K562 (cell line): ENCODE measurements around the gene VGLL4. TPM values are rescaled to one million over a fixed set of nuclear protein-coding genes. Genes with fewer than 3 reads are reported as not detected.

ENCODE experiments used
- ARID4B ChIP-seq: sonication (generic); formaldehyde crosslinking; IDR thresholded peaks from 2 replicates; pipeline ENCODE4 v1.8.0; 2022; ENCODE audit warnings: mild to moderate bottlenecking, missing genetic modification reagents
- C11orf30 ChIP-seq: fragments of 450-650 bp; IDR thresholded peaks from 2 replicates; pipeline ENCODE4 v1.6.1; 2016; ENCODE audit warnings: low read depth, mild to moderate bottlenecking
- CREB5 ChIP-seq: fragments of 250-450 bp; sonication (Bioruptor Pico); IDR thresholded peaks from 2 replicates; pipeline ENCODE4 v1.5.0; 2020; ENCODE audit warnings: mild to moderate bottlenecking
- EHMT2 ChIP-seq: fragments of 450-650 bp; IDR thresholded peaks from 2 replicates; pipeline ENCODE4 v1.6.1; 2018; ENCODE audit warnings: antibody characterized with exemption
- FUS ChIP-seq: fragments of 200-400 bp; formaldehyde crosslinking; optimal IDR thresholded peaks from 2 replicates; pipeline ENCODE3; 2017; ENCODE audit warnings: low read depth, low read length
- GMEB1 ChIP-seq: fragments of 250-450 bp; sonication (Bioruptor Pico); IDR thresholded peaks from 2 replicates; pipeline ENCODE4 v1.4.0; 2020; ENCODE audit warnings: mild to moderate bottlenecking
- NFYB ChIP-seq: IDR thresholded peaks from 2 replicates; pipeline ENCODE4 v1.6.1; 2011; ENCODE audit warnings: mild to moderate bottlenecking, moderate library complexity; ENCODE audit not compliant: insufficient read length; ENCODE audit errors: extremely low read depth
- NUFIP1 ChIP-seq: fragments of 450-650 bp; IDR thresholded peaks from 2 replicates; pipeline ENCODE4 v1.6.1; 2018; ENCODE audit not compliant: partially characterized antibody
- STAG1 ChIP-seq: sonication (generic); formaldehyde crosslinking; IDR thresholded peaks from 2 replicates; pipeline ENCODE4 v1.5.0; 2020; ENCODE audit warnings: missing genetic modification reagents, borderline replicate concordance
- TCF3 ChIP-seq: sonication (generic); formaldehyde crosslinking; IDR thresholded peaks from 2 replicates; pipeline ENCODE4 v1.4.0; 2020; ENCODE audit warnings: mild to moderate bottlenecking, missing genetic modification reagents
- ZBTB17 ChIP-seq: fragments of 450-650 bp; formaldehyde crosslinking; IDR thresholded peaks from 2 replicates; pipeline ENCODE4 v1.4.0; 2020; ENCODE audit warnings: mild to moderate bottlenecking
- ZFP36 ChIP-seq: fragments of 150-350 bp; IDR thresholded peaks from 2 replicates; pipeline ENCODE4 v1.6.1; 2018; ENCODE audit warnings: low read length, low read depth; ENCODE audit not compliant: partially characterized antibody
- ZNF253 ChIP-seq: fragments of 250-450 bp; sonication (Bioruptor Pico); conservative IDR thresholded peaks from 2 replicates; pipeline ENCODE4 v1.6.1; 2021; ENCODE audit warnings: mild to moderate bottlenecking
- ZNF277 ChIP-seq: fragments of 250-450 bp; sonication (Bioruptor Pico); IDR thresholded peaks from 2 replicates; pipeline ENCODE4 v1.8.0; 2022; ENCODE audit warnings: inconsistent platforms, mild to moderate bottlenecking, moderate library complexity, borderline replicate concordance
- ZNF354B ChIP-seq: fragments of 250-450 bp; sonication (Bioruptor Pico); IDR thresholded peaks from 2 replicates; pipeline ENCODE4 v1.4.0; 2020
- ZNF518B ChIP-seq: fragments of 250-450 bp; sonication (Bioruptor Pico); IDR thresholded peaks from 2 replicates; pipeline ENCODE4 v1.5.0; 2021; ENCODE audit warnings: mild to moderate bottlenecking, moderate library complexity
- polyA plus RNA-seq, 8 experiments: library from polyadenylated mRNA; depleted of rRNA in 4 of 8; stranded (reverse) in 5 of 8; unstranded in 3 of 8; fragments of >200 nt; fragmentation: Nextera tagmentation in 2 of 8; fragmentation: Illumina TruSeq in 1 of 8; extraction: Ambion mirVana in 2 of 8; extraction: Trizol in 1 of 8; gene quantifications; 2 replicates each; pipeline versions ENCODE4 v1.2.1 to v1.2.3, GENCODE V29; 2011 to 2014; ENCODE audit warnings: inconsistent platforms in 1 of 8, missing spikeins in 1 of 8
- total RNA-seq, 7 experiments: library from RNA; depleted of rRNA in 6 of 7; stranded (reverse); fragments of >200 nt in 6 of 7; fragmentation: Illumina TruSeq in 2 of 7; extraction: Trizol in 2 of 7; gene quantifications; 2 replicates each; pipeline versions ENCODE4 v1.2.1 to v1.2.3, GENCODE V29; 2011 to 2021; ENCODE audit warnings: low replicate concordance in 1 of 7

VGLL4 gene
- total and polyA plus RNA-seq, 9 of the 15 experiments (the other 6 are each of a cell fraction or from before 2014, with no cell fraction given) = 0.27 to 10.9 (median 8.6) TPM

GRCh38 chr3:11604139-11604892 is 39.4 kb downstream of the VGLL4 start (continued):
- TF ChIP-seq ZNF277 (CRISPR knock-in tag) (no peak), NUFIP1 (no peak), C11orf30 (no peak), TCF3 (CRISPR knock-in tag) (peak; percentile 56), ZNF518B (CRISPR knock-in tag) (no peak), ZNF354B (CRISPR knock-in tag) (no peak), ZFP36 (no peak), ARID4B (no peak), NFYB (no peak), STAG1 (no peak), ZNF253 (CRISPR knock-in tag) (no peak), CREB5 (CRISPR knock-in tag) (no peak), FUS (no peak), GMEB1 (CRISPR knock-in tag) (no peak), ZBTB17 (no peak), EHMT2 (no peak)
